ENCODE data around the gene VMA21.
A peak's percentile ranks its signal among the peaks of the same experiment; 100 is the strongest.

Gene VMA21, protein sequence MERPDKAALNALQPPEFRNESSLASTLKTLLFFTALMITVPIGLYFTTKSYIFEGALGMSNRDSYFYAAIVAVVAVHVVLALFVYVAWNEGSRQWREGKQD

DNA sequence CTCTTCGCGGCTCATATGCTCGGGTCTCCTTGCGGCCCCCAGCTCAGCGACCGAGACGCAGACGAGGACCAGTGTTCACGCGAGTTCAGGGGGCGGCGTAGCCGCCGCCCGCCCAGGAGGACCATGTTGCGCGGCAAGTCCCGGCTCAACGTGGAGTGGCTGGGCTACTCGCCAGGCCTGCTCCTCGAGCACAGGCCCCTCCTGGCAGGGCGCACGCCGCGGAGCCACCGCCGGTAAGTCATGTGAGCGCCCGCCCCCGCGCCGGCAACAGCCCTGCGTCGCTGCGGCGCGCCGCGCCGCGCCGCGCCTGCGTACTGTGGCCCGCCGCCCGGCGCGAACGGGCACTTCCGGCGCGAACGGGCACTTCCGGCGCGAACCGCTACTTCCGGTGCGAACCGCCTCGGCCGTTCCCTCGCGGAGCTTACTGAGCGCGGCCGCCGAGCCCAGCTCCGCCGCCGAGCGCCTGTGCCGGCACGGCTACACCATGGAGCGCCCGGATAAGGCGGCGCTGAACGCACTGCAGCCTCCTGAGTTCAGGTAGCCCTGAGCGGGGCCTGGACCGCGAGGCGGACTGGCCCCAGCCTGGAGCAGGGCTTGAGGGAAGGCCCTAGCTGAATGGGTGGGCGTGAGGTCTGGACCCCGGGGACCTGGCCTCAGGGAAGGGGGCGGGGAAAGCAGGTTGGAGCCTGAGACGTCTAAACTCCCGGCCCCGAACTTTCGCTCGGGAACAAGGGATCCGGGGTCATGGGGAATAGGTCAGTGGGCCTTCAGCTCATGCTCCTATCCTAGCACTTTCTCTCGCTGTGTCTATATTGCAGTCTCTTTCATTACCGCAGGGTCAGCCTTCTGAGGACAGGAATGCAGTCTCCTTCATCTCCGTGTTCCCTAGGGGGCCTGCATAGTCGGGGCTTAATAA, at the start of gene VMA21:
TSS of gene VMA21 (plus strand) at position 382 of the 916 bp plus-strand sequence. CDS start at position 485, 103 bp downstream.
- DNase-seq = peak; percentile 83

DNA sequence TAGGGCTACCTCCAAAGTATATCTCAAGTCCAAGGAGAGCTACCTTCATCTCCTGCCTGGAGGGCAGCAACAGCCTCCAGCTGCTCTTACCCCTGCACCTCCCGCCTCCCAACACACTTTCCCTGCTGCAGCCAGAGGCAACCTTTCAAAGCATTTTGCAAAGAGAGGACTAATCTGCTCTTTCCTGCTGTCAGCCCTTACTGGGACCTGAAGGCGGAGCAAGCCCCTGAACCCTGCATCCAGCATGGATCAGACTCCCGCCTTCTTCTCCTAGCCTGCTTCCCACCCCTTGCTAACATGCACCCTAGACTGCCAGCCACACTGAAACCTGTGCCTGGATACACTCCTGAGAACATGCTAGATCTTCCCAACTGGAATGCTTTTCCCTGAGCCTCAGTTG, 37.7 kb upstream of the VMA21 start:
- no peak for DNase-seq

DNA sequence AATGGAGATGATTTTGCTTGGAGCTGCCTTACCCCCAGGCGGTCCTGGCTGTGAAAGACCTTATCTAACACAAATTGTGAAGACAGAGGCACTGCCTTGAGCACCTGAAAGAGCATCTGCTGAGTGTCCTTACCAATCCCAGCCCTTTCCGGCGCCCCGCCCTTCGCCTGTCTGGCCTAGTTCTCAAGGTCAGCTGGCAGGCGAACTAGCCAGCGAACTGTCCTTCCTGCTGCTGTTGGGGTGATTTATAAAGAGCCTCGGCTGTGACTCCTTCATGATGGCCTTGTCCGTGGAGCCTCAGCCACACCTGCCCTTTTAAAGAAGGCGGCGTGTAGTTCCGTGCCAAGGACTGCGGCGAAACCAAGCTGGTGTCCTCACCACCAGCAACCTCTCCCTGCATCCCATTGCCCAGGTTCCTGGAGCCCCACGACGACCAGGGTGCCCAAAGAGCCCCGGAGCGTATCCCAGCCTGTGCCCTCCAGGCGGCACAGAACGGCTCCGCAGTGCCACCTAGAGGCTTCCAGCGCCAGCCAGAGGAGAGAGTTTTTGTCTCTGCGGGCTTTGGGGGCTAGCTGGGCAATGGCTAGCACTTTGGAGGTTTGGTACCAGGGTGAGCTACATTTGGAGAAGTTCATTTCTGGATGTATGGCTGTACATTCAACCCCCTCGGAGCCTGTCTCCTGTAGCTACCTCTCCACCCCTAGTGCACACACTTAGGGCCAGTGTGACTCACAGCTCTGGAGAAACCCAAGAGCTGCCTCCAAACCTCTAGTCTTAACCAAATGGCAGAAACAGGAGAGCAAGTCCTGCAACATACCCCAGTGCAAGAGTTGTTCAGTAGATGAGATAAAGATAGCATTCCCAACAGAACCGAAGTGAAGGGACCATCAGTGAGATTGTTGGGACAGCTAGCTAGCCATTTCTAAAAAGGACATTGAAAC, 36.8 kb upstream of the VMA21 start:
- peak; percentile 53 for DNase-seq

DNA sequence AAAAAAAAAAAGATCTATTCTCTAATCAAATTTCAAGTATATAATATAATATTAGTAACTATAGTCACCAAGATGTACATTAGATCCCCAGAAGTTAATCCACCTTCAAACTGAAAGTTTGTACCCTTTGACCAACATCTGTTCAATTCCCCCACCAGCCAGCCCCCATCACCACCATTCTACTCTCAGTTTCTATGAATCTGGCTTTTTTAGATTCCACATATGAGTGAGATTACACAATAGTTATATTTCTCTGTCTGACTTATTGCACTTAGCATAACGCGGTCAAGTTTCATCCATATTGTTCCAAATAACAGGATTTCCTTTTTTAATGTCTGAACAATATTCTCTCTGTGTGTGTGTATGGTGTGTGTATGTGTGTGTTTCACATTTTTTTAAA, 33.7 kb upstream of the VMA21 start:
- DNase-seq = no peak

DNA sequence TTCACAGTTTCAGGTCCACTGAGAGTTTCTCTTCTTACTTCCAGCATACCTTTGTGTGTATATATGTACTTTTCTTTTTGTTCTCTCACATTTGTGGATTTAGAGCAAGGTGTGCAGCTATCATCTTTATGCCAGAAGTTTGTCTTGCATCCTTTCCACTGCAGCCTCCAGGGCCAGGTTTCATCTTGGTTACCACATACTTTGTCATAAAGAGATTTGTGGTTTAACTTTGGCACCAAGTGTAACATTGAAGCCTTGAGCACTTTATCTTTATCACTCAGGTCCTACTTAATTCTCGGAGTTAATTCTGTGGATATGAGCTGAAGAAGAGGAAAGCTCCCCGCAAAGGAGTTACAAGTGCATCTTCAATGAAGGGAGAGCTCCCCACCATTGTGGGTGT, 31.4 kb upstream of the VMA21 start:
- no peak for DNase-seq

DNA sequence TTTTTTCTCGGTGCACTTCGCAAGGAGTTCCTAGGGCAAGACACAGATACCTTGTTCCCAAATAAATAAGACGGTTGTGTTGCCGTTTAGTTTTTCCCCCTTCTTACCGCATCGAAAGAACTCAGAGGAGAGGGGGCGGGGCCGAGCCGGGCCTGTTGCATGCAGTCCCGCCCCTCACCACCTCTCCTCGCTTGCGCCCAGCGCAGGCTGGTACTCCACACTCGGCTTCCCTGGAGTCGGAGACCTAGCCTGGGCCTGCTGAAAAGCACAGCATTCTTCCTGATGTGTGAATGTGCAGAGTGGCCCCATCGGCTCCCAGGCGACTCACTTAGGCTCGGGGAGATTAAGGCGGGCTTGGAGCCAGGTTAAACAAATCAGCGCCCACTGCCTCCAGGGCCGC, 26.1 kb upstream of the VMA21 start:
- DNase-seq = no peak

DNA sequence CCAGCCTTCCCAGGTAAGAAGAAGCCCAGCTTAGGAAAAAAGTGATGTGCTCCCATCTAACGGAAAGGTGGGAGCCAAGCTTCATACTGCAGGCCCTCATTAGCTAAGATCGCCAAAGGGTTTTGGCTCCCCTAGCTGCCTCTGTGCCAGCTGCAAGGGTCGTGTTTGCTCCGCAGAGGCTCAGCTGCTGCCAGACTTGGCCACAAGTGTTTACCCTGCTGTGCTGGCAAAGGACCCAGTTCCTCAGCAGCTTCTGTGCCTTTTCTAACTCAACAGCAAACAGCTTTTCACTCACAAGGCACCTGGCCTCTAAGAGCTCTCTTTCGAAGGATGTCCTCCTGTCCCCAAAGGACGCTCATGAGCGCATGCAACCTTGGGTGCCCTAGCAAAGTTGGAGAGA, 12.2 kb upstream of the VMA21 start:
- no peak for DNase-seq

DNA sequence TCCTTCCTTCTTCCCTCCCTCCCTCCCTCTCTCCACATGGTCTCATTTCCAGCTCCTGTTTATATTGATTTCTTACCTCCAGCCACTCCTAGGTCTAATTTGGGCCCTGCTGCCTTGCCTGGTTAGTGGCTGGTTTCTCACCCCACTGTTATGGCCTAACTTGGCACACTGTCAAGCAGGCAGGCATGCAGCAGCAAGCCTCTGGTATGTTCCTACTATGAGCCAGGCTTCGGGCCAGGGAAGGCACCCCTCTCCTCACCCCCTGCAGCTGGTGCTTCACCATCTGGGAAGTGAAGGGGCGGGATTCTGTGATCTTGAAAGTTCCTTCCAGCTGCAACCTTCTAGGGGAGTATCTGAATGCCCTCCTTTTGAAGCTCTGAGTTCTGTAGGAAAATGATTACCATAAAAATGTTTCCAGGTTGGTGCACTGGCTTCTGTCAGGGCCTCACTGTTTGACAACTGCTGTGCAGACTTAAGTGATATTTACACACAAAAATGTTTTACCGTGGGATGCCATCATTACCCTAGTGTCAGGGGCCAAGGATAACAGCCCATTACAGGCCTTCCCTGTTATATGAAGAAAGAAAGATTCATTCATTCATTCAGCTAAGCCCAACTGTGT, 10.1 kb upstream of the VMA21 start:
- no peak for DNase-seq

DNA sequence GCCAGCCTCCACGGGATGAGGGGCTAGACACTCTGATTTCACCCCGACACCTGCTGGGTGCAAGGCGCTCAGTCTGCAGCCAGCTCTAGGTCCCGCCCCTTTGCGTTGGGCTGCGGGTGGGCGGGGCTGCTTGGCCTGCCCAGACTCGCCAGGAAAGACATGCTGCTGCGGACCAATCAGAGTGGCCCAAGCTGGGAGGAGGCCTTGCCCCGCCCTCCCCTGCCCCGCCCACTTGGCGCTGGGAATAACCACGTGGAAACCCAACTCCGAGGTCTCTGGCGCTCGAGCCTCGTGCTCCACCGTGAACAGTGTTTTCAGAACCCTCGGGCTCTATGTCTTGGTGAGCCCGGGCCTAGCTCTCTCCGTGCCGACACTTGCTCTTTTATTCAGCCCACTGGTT, 5.3 kb upstream of the VMA21 start:
- DNase-seq = no peak

DNA sequence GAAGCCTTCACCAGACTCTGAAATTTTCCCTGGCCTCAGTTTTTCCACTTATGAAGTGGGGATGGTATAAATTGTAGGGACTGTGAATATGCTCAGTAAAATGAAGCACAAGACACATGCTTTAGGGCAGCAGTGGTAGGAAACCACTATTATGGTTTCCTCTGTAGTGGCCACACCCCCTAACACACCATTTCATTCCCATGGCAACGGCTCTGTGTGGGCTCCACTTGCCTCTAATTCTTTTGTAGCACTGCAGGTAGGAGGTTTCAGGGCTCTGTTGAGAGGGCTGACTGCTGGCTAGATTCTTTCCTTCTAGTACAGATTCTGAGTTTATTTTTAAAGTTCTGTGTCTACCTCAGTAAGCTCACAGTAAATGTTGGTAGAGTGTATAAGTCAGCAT, 3.5 kb upstream of the VMA21 start:
- peak; percentile 57 for DNase-seq

DNA sequence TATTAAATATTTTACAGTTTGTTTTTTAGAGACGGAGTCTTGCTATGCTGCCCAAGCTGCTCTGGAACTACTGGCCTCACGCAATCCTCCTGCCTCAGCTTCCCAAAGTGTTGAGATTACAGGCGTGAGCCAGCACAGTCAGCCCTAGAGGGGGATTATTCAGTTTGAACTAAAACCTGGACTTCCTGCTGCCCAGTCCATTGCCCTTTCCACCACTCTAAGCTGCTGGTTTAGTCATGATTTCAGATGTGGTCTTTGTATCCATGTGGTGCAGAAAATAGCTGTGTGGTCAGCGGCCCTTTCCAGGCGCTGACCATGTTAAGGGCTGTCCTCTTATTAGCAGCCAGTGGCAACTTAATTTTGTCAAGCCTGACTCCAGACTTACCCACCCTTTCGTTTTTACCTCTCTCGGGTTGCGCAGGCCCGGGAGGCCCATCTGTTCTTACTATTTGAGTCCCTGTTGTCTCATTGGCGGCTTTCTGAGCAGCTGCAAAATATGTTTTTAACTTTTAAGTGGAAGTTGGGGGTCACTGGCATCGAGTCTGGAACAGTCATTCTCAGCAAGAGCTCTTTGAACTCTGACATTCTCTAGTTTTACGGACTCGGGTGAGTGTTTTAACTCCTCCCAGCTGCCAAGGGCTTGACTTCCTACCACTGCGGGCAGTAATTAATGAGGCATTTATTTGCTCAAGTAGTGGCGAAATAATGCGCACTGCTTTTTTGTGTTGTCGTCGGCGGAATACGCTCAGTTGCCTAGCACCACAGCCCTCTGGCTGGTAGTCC, 773 bp upstream of the VMA21 start:
- DNase-seq = peak; percentile 48

DNA sequence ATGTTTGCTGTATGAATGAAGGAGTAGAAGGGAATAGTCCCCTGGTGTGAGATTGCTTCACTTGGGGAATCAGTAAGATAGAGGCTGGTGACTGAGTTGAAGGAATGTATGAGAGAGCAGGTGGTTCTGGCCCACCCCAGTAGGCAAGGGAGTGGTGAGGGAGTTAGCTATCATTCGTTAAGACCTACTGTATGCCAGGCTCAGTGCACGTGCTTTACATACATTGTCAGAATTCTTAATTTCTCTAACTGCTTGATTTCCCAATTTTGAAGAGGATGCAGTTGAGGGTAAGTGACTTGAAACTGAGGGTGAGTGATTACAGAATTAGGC, 700 bp downstream of the VMA21 start:
- DNase-seq = no peak

DNA sequence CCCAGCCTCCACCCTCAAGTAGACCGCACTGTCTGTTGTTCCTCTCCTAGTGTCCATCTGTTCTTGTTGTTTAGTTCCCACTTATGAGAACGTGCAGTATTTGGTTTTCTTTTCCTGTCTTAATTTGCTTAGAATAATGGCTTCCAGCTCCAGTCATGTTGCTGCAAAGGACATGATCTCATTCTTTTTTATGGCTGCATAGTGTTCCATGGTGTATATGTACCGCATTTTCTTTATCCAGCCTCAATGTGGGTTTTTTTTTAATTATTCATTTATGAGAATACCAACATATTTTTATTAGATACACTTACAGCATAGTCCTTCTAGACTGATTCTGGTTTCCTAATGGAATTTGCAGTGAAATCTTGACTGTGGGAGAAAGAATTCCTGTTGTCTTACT, 1.3 kb downstream of the VMA21 start:
- DNase-seq = no peak

DNA sequence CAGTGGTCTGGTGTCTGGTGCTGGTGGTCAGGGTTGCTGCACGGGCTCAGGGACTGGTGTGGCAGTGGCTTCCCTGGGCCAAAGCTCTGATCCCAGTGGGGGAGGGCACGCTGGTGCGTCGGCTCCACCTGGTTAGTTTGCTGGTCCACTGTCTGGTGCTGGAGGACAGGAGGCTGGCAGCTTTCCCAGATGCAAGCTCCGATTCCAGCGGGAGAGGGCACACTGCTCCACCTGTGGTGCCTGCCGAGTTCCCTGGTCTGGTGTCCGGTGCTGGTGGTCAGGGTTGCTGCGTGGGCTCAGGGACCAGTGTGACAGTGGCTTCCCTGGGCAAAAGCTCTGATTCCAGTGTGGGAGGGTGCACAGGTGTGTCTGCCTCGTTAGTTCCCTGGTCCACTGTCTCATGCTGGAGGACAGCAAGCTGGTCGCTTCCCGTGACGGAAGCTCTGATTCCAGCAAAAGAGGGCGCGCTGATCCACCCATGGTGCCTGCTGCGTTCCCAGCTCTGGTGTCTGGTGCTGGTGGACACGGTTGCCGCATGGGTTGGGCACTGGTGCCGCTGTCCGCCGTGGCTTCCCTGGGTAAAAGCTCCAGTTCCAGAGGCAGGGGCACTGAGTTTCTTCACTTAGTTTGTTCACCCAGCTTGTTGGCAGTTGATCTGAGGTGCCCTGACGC, 5.8 kb downstream of the VMA21 start:
- no peak for DNase-seq

DNA sequence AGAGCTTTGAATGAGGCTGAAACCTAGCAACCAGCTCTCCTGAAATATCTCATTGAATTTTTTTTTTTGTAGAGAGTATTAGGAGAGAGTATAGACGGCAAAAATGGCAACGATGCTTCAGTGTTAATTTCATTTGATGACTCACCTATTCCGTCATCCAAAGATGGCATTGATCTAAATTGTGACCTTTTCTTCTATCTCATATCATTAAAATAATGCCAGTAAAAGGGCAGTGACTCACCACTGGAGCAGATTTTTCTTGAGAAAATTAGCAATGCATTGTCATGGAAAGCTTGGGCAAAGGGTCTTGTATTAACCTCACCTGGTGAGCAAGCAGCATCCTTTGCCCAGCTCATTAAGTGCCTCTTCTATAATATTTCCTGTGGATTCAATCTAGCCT, 19.6 kb downstream of the VMA21 start:
- DNase-seq = no peak

DNA sequence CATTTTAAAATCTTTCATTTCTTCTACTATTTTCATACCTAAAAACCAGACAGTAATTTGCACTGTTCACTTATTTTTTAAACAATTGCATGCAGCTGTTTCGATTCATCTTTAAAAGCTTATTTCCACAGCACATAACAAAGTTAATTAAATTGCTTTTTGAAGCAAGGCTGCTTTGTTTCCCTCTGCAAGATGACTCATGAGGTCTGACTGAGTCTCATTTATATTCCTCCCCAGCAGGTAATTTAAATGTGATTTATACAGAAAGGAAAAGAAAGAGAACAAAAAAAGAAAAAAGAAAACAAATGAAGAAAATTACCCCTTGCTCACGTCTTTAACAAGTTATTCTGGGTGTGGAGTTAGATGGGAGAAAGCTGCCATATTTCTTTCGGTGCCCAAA, 22.8 kb downstream of the VMA21 start:
- DNase-seq = no peak

DNA sequence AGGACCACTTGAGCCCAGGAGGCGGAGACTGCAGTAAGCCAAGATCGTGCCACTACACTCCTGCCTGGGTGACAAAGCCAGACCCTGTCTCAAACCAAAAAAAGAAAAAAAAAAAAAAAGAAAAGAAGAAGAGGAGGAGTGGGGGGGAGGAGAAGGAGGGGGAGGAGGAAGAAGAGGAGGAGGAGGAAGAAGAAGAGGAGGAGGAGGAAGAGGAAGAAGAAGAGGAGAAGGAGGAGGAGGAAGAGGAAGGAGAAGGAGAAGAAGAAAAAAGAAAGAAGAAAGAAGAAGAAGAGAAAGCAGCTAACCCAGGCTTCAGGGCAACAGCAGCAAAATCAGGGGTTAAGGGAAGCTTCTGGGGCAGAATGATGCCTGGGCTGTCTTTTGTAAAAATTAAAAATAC, 27.5 kb downstream of the VMA21 start:
- no peak for DNase-seq

DNA sequence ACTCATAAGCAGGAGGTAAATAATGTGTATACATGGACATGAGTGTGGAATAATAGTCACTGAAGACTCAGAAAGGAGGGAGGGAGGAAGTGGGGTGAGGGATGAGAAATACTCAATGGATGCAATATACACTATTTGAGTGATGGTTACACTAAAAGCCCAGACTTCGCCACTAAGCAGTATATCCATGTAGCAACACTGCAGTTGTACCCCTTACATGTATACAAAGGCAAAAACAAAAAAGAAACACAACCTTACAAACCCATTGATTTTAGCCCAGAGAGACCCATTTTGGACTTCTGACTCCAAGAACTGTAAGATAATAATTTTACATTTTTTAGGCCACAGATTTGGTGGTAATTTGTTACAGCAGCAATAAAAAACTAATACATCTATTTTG, 51.5 kb downstream of the VMA21 start:
- DNase-seq = no peak

DNA sequence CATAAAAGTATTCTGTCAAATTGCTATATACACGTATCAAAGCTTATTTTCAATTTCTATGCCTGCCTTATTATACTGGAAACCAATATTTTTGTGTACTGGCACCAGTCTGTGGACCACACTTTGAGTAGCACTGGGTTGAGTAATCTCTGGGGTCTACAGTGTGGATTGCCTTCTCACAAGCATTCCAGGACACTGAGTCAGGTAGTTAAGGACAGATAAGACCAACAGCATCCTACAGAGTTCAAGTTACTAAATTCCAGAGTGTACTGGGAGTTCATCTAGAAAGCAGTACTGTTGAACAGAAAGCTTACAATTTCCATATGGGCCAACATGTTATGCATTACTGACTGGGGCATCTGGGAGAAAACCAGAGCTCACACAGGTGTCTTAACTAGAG, 61.8 kb downstream of the VMA21 start:
- no peak for DNase-seq
